HUES64 (cell line): Measurements from ENCODE around the gene KDM2B.
"Not testable (repeated sequence)": the region's sequence is repeated elsewhere in the genome, so short reads cannot be mapped to it uniquely, and the experiment has no call there.

ENCODE experiments used
- H3K27ac ChIP-seq: 2 replicates; pipeline ENCODE4 v1.7.0; 2013; ENCODE audit warnings: low read depth, low read length, inconsistent platforms
- H3K27me3 ChIP-seq: 2 replicates; pipeline ENCODE4 v1.6.1; 2013; ENCODE audit warnings: mild to moderate bottlenecking, low read length; ENCODE audit not compliant: insufficient read depth
- H3K36me3 ChIP-seq: 2 replicates; pipeline ENCODE4 v1.6.1; 2013; ENCODE audit warnings: mild to moderate bottlenecking, low read length; ENCODE audit not compliant: insufficient read depth
- H3K4me1 ChIP-seq: 2 replicates; pipeline ENCODE4 v1.6.1; 2013; ENCODE audit warnings: mild to moderate bottlenecking, low read length, moderate library complexity; ENCODE audit not compliant: insufficient read depth
- H3K4me3 ChIP-seq: 2 replicates; pipeline ENCODE4 v1.5.1; 2013; ENCODE audit warnings: mild to moderate bottlenecking, low read length, moderate library complexity
- H3K9ac ChIP-seq: 2 replicates; pipeline ENCODE4 v1.6.1; 2013; ENCODE audit warnings: mild to moderate bottlenecking, low read depth, low read length
- H3K9me3 ChIP-seq: 2 replicates; pipeline ENCODE4 v1.6.1; 2013; ENCODE audit warnings: low read depth, low read length; ENCODE audit not compliant: insufficient read depth
- WGBS: fragments of 150-250, 120-280 bp; methylation state at CpG from one replicate; pipeline ENCODE4 v1.1.7; 2013; ENCODE audit warnings: missing lambda C conversion rate; 5-methylcytosine and 5-hydroxymethylcytosine counted together

Gene KDM2B

GRCh38 chr12:121610239-121611149 lies 29.7 kb upstream of the KDM2B start:
- peaks cover 3% of the 10 kb centered on the region; the same call in 1 of the 2 replicates for H3K4me1 ChIP-seq
- no peak overlapping the region for H3K27ac ChIP-seq
- H3K9ac ChIP-seq, result no peak overlapping the region
- WGBS, result 79% methylated on average over 11 of the region's 11 CpGs
- H3K4me3 ChIP-seq, result no peak overlapping the region
- H3K36me3 ChIP-seq, result no peaks in the 10 kb centered on the region
- H3K9me3 ChIP-seq, result no peaks in the 10 kb centered on the region
- no peaks in the 10 kb centered on the region for H3K27me3 ChIP-seq

DNA sequence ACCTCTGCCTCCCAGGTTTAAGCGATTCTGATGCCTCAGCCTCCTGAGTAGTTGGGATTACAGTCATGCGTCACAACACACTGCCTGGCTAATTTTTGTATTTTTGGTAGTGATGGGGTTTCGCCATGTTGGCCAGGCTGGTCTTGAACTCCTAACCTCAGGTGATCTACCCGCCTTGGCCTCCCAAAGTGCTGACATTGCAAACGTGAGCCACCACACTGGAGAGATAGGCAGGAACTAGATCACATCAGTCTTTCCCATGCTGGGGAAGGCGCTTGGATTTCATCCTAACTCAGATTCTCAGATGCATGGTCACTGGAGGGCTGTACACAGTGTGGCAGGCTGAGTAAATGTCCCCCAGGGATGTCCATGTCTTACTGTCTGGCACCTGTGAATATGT lies 27.5 kb upstream of the KDM2B start:
- WGBS, result 93% methylated on average over 6 of the region's 6 CpGs

DNA sequence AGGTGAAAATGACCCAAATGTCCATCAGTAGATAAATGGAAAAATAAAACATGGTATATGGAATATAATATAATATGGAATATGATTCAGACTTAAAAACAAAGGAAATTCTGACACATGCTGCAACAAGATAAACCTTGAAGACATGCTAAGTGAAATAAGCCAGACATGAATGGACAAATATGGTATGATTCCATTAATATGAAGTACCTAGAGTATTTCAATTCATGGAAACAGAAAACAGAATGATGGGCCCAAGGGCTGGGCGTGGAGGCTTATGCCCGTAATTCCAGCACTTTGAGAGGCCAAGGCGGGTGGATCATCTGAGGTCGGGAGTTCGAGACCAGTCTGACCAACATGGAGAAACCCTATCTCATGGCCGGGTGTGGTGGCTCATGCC lies 22.8 kb upstream of the KDM2B start:
- Histone ChIP-seq H3K9ac (no peak overlapping the region), H3K27me3 (no peaks in the 10 kb centered on the region), H3K4me1 (no peaks in the 10 kb centered on the region), H3K9me3 (no peaks in the 10 kb centered on the region), H3K4me3 (no peak overlapping the region), H3K27ac (no peak overlapping the region), H3K36me3 (0 out of 2 replicates have a peak, but pooled peaks cover under 1% of the 10 kb centered on the region)
- WGBS, result 97% methylated on average over 6 of the region's 6 CpGs

More for the DNA sequence above, 27.5 kb upstream of the KDM2B start:
- Histone ChIP-seq H3K4me1 (peaks cover 3% of the 10 kb centered on the region; the same call in 1 of the 2 replicates), H3K27me3 (no peaks in the 10 kb centered on the region), H3K9ac (no peak overlapping the region), H3K36me3 (no peaks in the 10 kb centered on the region), H3K4me3 (no peak overlapping the region), H3K9me3 (no peaks in the 10 kb centered on the region), H3K27ac (no peak overlapping the region)

GRCh38 chr12:121602766-121603165 lies 21.9 kb upstream of the KDM2B start:
- Histone ChIP-seq H3K27ac (no peak overlapping the region), H3K36me3 (peaks cover 5% of the 10 kb centered on the region), H3K4me3 (no peak overlapping the region), H3K4me1 (no peaks in the 10 kb centered on the region), H3K27me3 (no peaks in the 10 kb centered on the region), H3K9me3 (no peaks in the 10 kb centered on the region), H3K9ac (no peak overlapping the region)
- WGBS, result 100% methylated on average over 6 of the region's 6 CpGs

GRCh38 chr12:121600702-121601336 lies 20.0 kb upstream of the KDM2B start:
- WGBS, result 91% methylated on average over 6 of the region's 6 CpGs
- no peak overlapping the region for H3K4me3 ChIP-seq
- H3K9me3 ChIP-seq, result no peaks in the 10 kb centered on the region
- H3K4me1 ChIP-seq, result no peaks in the 10 kb centered on the region
- no peak overlapping the region for H3K27ac ChIP-seq
- H3K27me3 ChIP-seq, result no peaks in the 10 kb centered on the region
- peaks cover 18% of the 10 kb centered on the region for H3K36me3 ChIP-seq
- no peak overlapping the region for H3K9ac ChIP-seq

GRCh38 chr12:121596526-121596925 lies 15.7 kb upstream of the KDM2B start:
- Histone ChIP-seq H3K36me3 (peaks cover 38% of the 10 kb centered on the region), H3K4me1 (no peaks in the 10 kb centered on the region), H3K4me3 (no peak overlapping the region), H3K9me3 (no peaks in the 10 kb centered on the region), H3K27me3 (no peaks in the 10 kb centered on the region), H3K27ac (no peak overlapping the region), H3K9ac (no peak overlapping the region)
- WGBS, result 96% methylated on average over 5 of the region's 5 CpGs

GRCh38 chr12:121595520-121595919 lies 14.7 kb upstream of the KDM2B start:
- H3K4me1 ChIP-seq, result peaks cover 7% of the 10 kb centered on the region; the same call in 1 of the 2 replicates
- no peak overlapping the region for H3K9ac ChIP-seq
- H3K36me3 ChIP-seq, result peaks cover 38% of the 10 kb centered on the region
- no peak overlapping the region for H3K27ac ChIP-seq
- no peaks in the 10 kb centered on the region for H3K27me3 ChIP-seq
- WGBS, result 94% methylated on average over 12 of the region's 12 CpGs
- no peaks in the 10 kb centered on the region for H3K9me3 ChIP-seq
- H3K4me3 ChIP-seq, result no peak overlapping the region

DNA sequence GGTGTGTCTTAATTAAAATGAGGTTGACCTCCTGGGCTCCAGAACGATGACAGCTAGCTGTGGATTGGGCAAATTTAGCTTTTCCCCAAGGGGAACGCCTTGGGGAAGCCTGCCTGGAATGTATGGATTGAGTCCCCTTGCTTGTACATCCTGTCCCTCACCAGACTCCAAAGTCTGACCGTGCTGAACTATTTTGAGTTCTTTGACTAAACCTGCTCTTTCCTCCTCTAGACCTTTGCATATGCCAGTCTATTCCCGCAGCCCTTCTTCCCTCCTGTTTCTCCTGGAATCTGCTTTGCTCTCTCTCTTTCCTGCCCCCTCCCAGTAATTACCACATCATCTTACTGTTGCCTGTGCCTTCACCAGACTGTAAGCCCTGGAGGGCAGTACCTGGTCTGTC lies 11.5 kb upstream of the KDM2B start:
- no peak overlapping the region for H3K9ac ChIP-seq
- WGBS, result 86% methylated on average over 4 of the region's 4 CpGs
- H3K27me3 ChIP-seq, result no peaks in the 10 kb centered on the region
- H3K4me1 ChIP-seq, result peaks cover 10% of the 10 kb centered on the region; the same call in 1 of the 2 replicates
- no peaks in the 10 kb centered on the region for H3K9me3 ChIP-seq
- peaks cover 30% of the 10 kb centered on the region for H3K36me3 ChIP-seq
- no peak overlapping the region for H3K4me3 ChIP-seq
- H3K27ac ChIP-seq, result no peak overlapping the region

DNA sequence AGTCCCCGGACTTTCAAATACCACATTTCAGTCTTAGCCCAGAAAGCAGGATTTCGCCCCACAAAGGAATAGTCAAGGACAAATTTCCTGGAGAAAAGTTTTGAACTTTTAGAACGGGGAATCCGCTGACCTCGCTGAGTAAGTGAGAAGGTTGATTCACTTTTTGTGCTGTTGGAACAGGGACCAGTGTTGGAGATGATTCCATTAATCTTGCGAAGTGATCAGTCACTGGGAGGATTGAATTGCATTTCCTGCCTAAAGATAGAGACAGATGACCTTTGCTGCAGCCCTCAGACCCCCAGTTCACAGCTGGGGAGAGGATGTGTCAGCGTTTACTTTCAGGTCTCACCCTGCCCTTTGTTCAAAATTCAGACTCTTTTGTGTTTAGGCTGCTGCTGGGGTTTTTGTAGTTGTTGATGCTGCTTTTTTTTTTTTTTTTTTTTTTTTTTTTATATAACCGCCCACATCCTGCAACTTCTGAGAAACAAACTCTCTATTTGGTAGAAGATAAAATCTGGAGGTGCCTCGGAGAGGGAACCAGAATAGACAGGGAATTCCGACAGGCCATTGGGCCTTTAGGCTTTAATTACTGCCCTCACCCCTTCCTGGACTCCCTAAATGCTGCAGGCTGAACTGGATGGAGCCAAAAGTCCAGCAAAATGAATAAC lies 9.8 kb upstream of the KDM2B start:
- Histone ChIP-seq H3K27ac (peak overlapping the region; percentile 93), H3K9me3 (no peaks in the 10 kb centered on the region), H3K9ac (peak overlapping the region; percentile 63; the same call in 1 of the 2 replicates), H3K4me3 (peak overlapping the region; percentile 32), H3K4me1 (peaks cover 14% of the 10 kb centered on the region; the same call in 1 of the 2 replicates), H3K27me3 (no peaks in the 10 kb centered on the region), H3K36me3 (peaks cover 17% of the 10 kb centered on the region)
- 41% methylated on average over 9 of the region's 10 CpGs for WGBS

DNA sequence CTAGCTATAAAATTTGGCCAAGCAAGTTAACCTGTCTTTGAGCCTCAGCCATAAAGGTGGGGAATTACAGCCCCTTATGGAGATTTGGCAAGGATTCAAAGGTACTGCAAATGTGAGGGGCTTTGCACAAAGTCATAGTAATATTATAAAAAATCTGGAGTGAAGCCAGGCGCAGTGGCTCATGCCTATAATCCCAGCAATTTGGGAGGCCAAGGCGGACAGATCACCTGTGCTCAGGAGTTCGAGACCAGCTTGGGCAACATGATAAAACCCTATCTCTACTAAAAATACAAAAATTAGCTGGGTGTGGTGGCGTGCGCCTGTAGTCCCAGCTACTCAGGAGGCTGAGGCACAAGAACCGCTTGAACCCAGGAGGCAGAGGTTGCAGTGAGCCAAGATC lies 4.1 kb upstream of the KDM2B start:
- not testable (repeated sequence) for H3K27me3 ChIP-seq, H3K36me3 ChIP-seq, H3K27ac ChIP-seq, H3K4me3 ChIP-seq, H3K9ac ChIP-seq, H3K9me3 ChIP-seq
- peaks cover 21% of the 10 kb centered on the region for H3K4me1 ChIP-seq
- WGBS, result 97% methylated on average over 6 of the region's 6 CpGs

DNA sequence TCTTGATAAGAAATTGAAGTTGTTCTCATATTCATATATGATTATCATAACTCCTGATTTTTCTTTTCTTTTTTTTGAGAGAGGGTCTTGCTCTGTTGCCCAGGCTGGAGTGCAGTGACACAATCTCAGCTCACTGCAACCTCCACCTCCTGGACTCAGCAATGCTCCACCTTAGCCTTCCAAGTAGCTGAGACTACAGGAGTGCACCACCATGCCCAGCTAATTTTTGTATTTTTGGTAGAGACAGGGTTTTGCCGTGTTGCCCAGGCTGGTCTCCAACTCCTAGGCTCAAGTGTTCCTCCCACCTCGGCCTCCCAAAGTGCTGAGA lies 2.5 kb upstream of the KDM2B start:
- Histone ChIP-seq H3K4me3 (peak overlapping the region; percentile 76), H3K27ac (peak overlapping the region; percentile 99), H3K9ac (peak overlapping the region; percentile 83), H3K4me1 (peaks cover 21% of the 10 kb centered on the region)
- H3K9me3 ChIP-seq, H3K36me3 ChIP-seq, H3K27me3 ChIP-seq: not testable (repeated sequence)
- WGBS, result 94% methylated on average over 2 of the region's 2 CpGs
